HPDE6-E6E7 (cell line): ENCODE measurements around the gene SLC24A4.

ENCODE experiments used
- DNase-seq: peaks from one replicate; pipeline ENCODE4 v3.0.0; 2011; ENCODE audit warnings: missing footprints; ENCODE audit errors: extremely low spot score

SLC24A4 gene

GRCh38 chr14:92437729-92438285 is 114.8 kb downstream of the SLC24A4 start:
- no peak for DNase-seq

- DNase-seq = no peak
Measured at GRCh38 chr14:92439537-92440344, 116.8 kb downstream of the SLC24A4 start.

- DNase-seq = no peak
Measured at GRCh38 chr14:92440345-92441003, 117.5 kb downstream of the SLC24A4 start.

GRCh38 chr14:92441751-92442504 is 119.0 kb downstream of the SLC24A4 start:
- DNase-seq = no peak

- DNase-seq = no peak
Measured at GRCh38 chr14:92443167-92443566, 120.2 kb downstream of the SLC24A4 start.

GRCh38 chr14:92443741-92444140 is 120.8 kb downstream of the SLC24A4 start:
- DNase-seq = no peak

DNA sequence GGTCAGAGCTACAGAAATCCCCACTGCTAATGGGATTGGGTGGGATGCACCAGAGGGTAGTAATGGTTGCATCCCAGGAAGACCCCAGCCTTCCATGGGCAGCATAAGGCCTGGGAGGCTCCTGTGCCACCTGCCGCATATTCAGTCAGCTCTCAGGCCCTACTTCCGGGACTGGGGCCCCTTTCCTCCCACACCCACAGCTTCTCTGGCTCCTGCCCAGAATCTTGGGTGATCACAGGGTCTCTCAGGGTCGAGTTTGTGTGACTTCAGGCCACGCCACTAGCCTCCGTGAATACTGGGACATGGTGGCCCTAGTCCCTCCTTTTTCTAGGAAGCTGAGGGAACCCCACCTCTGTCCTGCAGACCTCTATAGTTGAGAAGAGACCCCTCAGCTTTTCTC is 123.8 kb downstream of the SLC24A4 start:
- no peak for DNase-seq

DNA sequence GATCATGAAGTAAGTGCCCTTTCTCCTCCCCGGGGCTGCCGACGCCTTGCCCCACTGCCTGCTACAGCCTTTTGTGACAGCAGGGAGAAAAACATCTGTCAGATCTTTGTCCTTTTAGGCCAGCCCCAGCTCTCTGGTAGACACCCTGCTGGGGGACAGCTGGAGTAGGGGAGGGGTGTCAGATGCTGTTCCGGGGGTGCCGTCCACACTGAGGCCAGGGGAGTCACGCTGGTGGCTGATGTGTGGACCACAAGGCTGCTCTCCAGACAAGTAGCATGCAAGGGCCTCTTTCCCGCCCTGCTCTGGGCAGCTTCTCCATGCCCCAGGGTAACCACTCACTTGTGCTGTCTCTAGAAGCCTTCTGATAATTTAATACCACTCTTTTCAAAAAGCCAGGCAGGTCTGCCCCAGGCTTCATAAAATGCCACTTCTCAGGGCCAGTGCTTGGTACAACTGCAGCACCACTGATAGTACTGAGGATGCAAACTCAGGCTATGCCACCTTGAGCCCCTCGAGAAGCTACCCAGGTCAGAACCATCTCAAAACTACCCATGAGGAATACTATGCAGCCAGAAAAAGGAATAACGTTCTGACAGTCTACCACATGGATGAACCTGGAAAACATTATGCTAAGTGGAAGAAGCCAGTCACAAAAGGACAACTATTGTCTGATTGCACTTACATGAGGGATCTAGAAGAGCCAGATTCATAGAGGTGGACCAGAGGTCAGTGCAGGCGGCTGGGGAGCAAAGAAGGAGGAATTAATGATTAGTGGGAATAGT is 124.6 kb downstream of the SLC24A4 start:
- no peak for DNase-seq

- no peak for DNase-seq
Measured at GRCh38 chr14:92448786-92449185, 125.8 kb downstream of the SLC24A4 start.

DNA sequence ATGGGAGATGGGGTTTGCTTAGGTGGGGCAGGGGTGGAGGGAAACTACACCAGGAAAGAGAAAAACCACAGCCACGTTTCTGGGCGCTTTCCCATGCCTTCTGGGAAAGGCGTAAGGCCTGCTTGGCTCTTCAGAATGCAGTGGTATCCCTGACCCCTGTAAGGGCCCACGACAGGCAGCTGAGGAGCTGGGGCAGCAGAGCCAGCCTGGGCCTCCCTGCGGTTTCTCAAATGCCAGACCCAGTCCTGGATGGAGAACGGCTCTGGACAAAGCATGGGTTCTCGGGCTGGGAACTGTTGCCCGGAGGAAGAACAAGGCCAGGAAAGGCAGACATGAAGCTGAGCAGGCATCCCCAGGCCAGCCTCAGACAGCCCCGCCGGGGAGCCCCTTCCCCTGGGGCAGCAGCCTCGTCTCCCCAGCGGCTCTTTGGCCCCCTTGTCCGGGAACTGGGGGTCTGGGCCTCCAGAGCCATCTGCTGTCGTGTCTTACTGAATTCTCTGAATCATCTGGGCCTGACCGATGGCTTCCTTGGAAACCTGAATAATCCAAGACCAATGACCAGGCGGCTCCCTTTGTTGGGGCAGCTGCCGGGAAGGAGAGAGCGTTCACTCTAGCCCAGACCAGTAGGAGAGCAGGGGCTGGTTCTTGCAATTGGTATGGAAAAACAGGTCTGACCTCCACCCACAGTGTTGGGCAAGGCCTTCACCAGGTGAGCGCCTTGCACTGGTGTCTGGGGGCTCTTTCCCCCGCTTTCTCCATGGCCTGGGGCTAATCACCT is 126.6 kb downstream of the SLC24A4 start:
- DNase-seq = no peak

GRCh38 chr14:92450351-92451070 is 127.5 kb downstream of the SLC24A4 start:
- no peak for DNase-seq

DNA sequence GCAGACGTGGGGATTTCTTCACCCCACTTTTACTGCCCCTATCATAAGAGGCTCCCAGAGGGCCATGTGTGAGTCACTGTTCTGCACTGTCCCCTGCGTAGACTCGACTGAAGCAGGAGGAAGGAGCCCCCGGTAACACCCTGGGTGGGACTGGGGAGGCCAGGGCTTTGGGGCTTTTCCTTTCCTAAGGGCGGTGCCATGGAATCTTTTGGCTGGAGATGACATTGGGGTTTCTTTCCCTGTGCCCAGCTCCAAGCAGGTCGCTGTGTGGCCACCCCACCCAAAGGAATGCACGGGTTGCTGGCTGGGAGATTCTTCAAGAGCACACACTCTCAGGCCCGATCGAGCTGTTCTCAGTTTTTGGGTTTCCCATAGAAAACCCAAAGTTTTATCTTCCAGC is 128.3 kb downstream of the SLC24A4 start:
- no peak for DNase-seq

GRCh38 chr14:92451755-92452154 is 128.8 kb downstream of the SLC24A4 start:
- no peak for DNase-seq

- no peak for DNase-seq
Measured at GRCh38 chr14:92452471-92452870, 129.5 kb downstream of the SLC24A4 start.

GRCh38 chr14:92453691-92454090 is 130.7 kb downstream of the SLC24A4 start:
- no peak for DNase-seq

DNA sequence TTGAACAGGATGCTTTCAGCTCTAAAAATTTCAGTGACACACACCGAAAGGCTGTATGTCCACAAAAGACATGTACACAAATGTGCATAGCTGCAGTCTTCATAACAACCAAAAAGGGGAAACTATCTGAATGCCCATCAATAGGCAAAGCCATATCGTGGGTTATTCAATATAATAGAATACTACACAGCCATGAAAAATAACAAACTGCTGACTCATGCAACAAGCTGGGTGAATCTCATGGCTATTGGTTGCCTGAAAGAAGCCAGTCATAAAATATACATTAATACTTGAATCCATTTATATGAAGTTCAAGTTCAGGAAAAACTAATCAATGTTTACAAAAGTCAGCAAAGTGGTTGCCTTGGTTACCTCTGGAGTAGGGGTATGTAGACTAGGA is 132.3 kb downstream of the SLC24A4 start:
- no peak for DNase-seq

GRCh38 chr14:92456215-92457015 is 133.4 kb downstream of the SLC24A4 start:
- DNase-seq = peak; percentile 47

DNA sequence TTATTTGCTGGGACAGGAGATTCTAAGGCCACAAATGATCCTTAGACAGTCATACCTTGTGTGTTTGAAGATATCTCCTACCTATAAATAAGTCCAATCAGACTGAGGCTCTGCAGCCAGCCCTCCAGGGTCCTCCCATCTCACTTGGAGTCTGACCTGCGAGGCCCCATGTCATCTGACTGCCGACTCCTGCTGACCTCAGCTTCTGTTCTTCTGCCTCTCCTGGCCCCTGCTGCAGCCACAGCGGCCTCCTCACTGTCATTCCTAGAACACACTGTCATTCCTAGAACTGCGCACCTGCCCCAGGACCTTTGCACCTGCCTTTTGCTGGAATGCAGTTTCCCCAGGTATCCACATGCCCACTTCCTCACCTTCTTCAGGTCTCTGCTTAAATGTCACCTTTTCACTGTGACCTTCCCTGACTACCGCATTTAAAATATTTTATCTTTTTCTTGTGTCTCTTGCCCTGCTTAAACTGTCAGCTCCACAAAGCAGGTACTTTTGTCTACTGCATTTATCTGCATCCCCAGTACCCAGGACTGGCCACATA is 134.1 kb downstream of the SLC24A4 start:
- DNase-seq = no peak
